Measurements from ENCODE around the gene HMCN2. TPM values are rescaled to one million over a fixed set of nuclear protein-coding genes. Genes with fewer than 3 reads are reported as not detected.

HMCN2 gene
- total and polyA plus RNA-seq, 2 of the 4 experiments (the other 2 are of a cell fraction), result 0.02 TPM; not detected in 1

GRCh38 chr9:130330202-130330862, 64.8 kb downstream of the HMCN2 start:
- WGBS, 2 experiments (ENCODE audit: extremely low coverage in 2 of 2, insufficient read length in 1 of 2), result 29% methylated on average over 1 of the region's 20 CpGs; no CpG with 5 or more reads in 1 of the 2 experiments
- Histone ChIP-seq H4K20me1 (ENCODE audit: insufficient read depth, low read length) (0 out of 2 replicates have a peak, but pooled peaks cover 2% of the 10 kb centered on the region), H2BK5ac (ENCODE audit: low read depth, low read length, poor library complexity, severe bottlenecking) (no peak overlapping the region), H2AK5ac (ENCODE audit: low read depth, low read length) (no peak overlapping the region), H3K23ac (ENCODE audit: low read depth, low read length) (no peak overlapping the region), H2BK15ac (ENCODE audit: low read depth, low read length) (no peak overlapping the region), H3K27me3 (ENCODE audit: control insufficient read depth, insufficient read depth, low read length) (peaks cover 53% of the 10 kb centered on the region), H3K56ac (ENCODE audit: extremely low read depth, insufficient read depth, low read length) (no peak overlapping the region), H3K9me1 (ENCODE audit: insufficient read depth, low read length) (no peaks in the 10 kb centered on the region), H3K79me1 (ENCODE audit: low read depth in 1 of 2, low read length in 2 of 2) (no peaks in the 10 kb centered on the region), H3K18ac (ENCODE audit: low read depth, low read length) (no peak overlapping the region), H3K9ac (ENCODE audit: low read depth, low read length) (no peak overlapping the region), H3K14ac (replicated peaks; ENCODE audit: low read depth, low read length) (no peak overlapping the region), H4K8ac (ENCODE audit: low read depth in 2 of 2, low read length in 2 of 2) (no peak overlapping the region), H3K4ac (ENCODE audit: low read depth, low read length) (no peak overlapping the region), H3K4me2 (ENCODE audit: low read depth, low read length) (no peak overlapping the region), H3K27ac (ENCODE audit: insufficient read depth, low read length) (no peak overlapping the region), H2BK20ac (ENCODE audit: low read depth, low read length) (no peak overlapping the region), H3K4me1 (ENCODE audit: control insufficient read depth, insufficient read depth, low read length) (peaks cover 16% of the 10 kb centered on the region), H2AK9ac (replicated peaks; ENCODE audit: low read depth, low read length, poor library complexity) (no peak overlapping the region), H3K9me3 (ENCODE audit: control insufficient read depth, insufficient read depth, low read length) (no peaks in the 10 kb centered on the region), H4K91ac (ENCODE audit: insufficient read depth, low read depth, low read length) (no peak overlapping the region), H3K36me3 (ENCODE audit: control insufficient read depth, insufficient read depth, low read length) (no peaks in the 10 kb centered on the region), H2BK120ac (ENCODE audit: low read depth, low read length) (no peak overlapping the region), H2AFZ (replicated peaks; ENCODE audit: low read length, poor library complexity) (no peak overlapping the region), H4K5ac (ENCODE audit: low read depth, low read length) (no peak overlapping the region), H3K4me3 (ENCODE audit: insufficient read depth, low read depth, low read length) (no peak overlapping the region)
- BruUV-seq (replicated peaks), result no TSS peak
- intact Hi-C loops (cut with micrococcal nuclease), result loop anchor here (10.0 kb wide), 1 partner anchor 56 kb away; no protein-coding TSS in a partner anchor
- ChIA-PET CTCF (no interaction called here), POLR2A (ENCODE audit: unreplicated experiment) (no interaction called here)
- no peak for DNase-seq
- ATAC-seq (ENCODE audit: low read depth), result no peak
- in situ Hi-C loops (cut with MboI; ENCODE audit: low sequenced_read_pairs), result no loop called here
- TF ChIP-seq MAFK (IDR thresholded peaks at IDR 0.05; ENCODE audit: low read depth, low read length) (no peak), MXI1 (IDR thresholded peaks at IDR 0.05; ENCODE audit: borderline replicate concordance, low read depth, low read length) (no peak), CEBPB (IDR thresholded peaks at IDR 0.05; ENCODE audit: low read depth, low read length) (no peak), MAZ (IDR thresholded peaks at IDR 0.05; ENCODE audit: borderline replicate concordance, low read depth, low read length) (no peak), FOS (IDR thresholded peaks at IDR 0.05; ENCODE audit: low read depth, low read length) (no peak), CHD1 (IDR thresholded peaks at IDR 0.05; ENCODE audit: low read depth, low read length) (no peak), RAD21 (IDR thresholded peaks at IDR 0.05; ENCODE audit: low read length) (no peak), RCOR1 (IDR thresholded peaks at IDR 0.05; ENCODE audit: insufficient replicate concordance, low read length) (no peak), USF2 (IDR thresholded peaks at IDR 0.05; ENCODE audit: low read depth, low read length) (no peak), ELK1 (IDR thresholded peaks at IDR 0.05; ENCODE audit: borderline replicate concordance, low read depth, low read length) (no peak), BHLHE40 (IDR thresholded peaks at IDR 0.05; ENCODE audit: low read depth, low read length) (no peak), POLR2A (IDR thresholded peaks at IDR 0.05; ENCODE audit: low read depth, low read length) (no peak), CTCF (conservative IDR thresholded peaks at IDR 0.05; ENCODE audit: low read depth, low read length) (no peak), NFE2L2 (IDR thresholded peaks at IDR 0.05; ENCODE audit: low read depth, low read length) (no peak), SMC3 (IDR thresholded peaks at IDR 0.05; ENCODE audit: low read depth, low read length) (no peak)
- dilution Hi-C loops (cut with HindIII; ENCODE audit: low sequenced_read_pairs, unreplicated experiment), result no loop called here
